GM21529 (cell line): ENCODE measurements around the gene ST8SIA4.

Source experiments
- ATAC-seq: cut with Tn5 transposase; IDR thresholded peaks from one replicate; pipeline ENCODE4 v1.9.1; 2021; ENCODE audit not compliant: unreplicated experiment

The ST8SIA4 gene

DNA sequence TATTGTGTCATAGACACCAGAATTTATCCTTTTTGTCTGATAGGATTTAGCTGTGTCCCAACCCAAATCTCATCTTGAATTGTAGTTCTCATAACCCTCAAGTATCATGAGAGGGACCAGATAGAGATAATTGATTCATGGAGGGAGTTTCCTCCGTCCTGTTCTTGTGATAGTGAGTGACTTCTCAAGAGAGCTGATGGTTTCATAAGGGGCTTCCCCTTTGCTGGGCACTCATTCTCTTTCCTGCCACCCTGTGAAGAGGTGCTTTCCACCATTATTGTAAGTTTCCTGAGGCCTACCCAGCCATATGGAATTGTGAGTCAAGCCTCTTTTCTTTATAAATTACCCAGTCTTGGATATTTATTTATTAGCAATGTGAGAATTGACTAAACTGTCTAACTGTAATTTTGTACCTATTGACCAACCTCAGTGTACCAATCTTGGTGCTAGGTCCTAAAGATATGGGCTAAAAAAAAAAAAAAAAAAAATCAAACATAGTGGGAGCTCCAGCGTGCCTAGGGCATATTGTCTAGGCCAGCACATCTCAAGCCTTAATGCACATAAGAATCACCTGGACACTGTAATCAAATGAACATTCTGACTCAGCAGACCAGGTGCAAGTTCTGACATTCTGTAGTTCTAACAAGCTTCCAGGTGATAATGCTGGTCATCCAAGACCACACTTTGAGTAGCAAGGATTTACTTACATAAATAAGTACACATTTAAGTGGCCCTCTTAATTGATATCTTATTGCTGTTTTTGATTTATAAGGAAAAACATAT, 30.5 kb downstream of the ST8SIA4 start:
- ATAC-seq = peak; percentile 52

DNA sequence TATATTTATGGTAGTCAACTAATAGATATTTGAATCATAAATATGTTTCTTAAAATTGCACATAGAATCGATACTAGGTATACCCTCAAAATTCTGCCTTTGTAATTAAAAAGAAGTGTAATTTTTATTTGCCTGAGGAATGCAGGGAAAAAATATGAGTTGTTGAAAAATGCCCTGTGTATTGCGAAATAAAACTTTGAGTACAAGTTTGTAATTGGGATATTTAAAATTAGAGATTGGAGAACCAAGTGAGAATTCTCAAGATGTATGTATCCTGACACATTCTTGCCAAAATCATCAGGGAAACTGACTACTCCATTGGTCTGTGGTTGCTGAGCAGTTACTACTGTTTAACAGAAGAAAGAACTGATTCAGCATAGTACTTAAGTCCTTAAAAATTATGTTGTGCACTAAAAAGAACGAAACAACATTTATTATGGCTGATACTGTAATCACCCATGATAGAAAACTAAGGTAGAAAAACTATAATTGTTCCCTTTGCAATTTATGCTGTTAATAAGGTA, 36.0 kb downstream of the ST8SIA4 start:
- no peak for ATAC-seq

GRCh38 chr5:100864931-100865330, 38.2 kb downstream of the ST8SIA4 start:
- no peak for ATAC-seq

DNA sequence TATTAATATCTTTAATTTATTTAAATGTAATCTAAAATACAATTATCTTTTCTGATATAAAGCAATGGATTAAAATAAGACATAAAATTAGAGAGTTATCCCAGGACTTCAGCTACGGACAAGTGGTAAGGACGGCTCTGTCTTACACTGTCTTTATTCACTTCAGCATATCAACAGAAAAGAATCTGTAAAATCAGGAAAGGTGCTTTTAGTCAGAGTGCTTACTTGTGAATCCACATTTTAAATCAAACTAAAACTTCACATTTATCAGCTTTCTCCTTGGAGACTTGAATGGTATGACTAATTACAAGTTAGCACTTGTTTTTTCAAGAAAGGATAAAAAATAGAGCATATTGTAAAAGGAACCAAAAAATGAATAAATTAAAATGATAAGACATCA, 39.3 kb downstream of the ST8SIA4 start:
- no peak for ATAC-seq

- no peak for ATAC-seq
Measured at GRCh38 chr5:100861148-100861547, 41.9 kb downstream of the ST8SIA4 start.

GRCh38 chr5:100860407-100860806, 42.7 kb downstream of the ST8SIA4 start:
- ATAC-seq = peak; percentile 47

- ATAC-seq = no peak
Measured at GRCh38 chr5:100858987-100859545, 44.0 kb downstream of the ST8SIA4 start.

DNA sequence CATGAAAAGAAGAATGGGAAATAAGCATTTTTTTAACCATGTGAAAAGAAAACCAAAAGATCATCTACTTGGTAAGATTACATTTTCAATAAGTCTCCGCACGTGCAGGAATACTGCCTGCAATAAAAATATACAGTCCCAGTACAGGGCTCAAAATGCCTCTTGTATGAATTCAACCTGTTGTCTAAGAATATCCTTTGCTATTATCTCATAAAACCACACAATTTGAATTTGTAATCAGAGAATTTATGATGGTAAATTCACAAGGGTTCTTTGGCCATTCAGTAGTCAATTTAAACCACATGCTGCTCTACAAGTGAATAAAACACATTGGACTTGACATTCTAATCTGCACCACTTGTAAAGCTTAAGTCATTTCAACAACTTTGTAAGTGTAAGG, 46.6 kb downstream of the ST8SIA4 start:
- ATAC-seq = no peak

GRCh38 chr5:100855937-100856430, 47.1 kb downstream of the ST8SIA4 start:
- ATAC-seq = no peak

- no peak for ATAC-seq
Measured at GRCh38 chr5:100855295-100855694, 47.8 kb downstream of the ST8SIA4 start.

GRCh38 chr5:100854591-100854990, 48.5 kb downstream of the ST8SIA4 start:
- ATAC-seq = no peak

GRCh38 chr5:100853582-100853981, 49.5 kb downstream of the ST8SIA4 start:
- no peak for ATAC-seq

- peak; percentile 92 for ATAC-seq
Measured at GRCh38 chr5:100852988-100853449, 50.1 kb downstream of the ST8SIA4 start.

GRCh38 chr5:100852051-100852450, 51.0 kb downstream of the ST8SIA4 start:
- ATAC-seq = no peak

DNA sequence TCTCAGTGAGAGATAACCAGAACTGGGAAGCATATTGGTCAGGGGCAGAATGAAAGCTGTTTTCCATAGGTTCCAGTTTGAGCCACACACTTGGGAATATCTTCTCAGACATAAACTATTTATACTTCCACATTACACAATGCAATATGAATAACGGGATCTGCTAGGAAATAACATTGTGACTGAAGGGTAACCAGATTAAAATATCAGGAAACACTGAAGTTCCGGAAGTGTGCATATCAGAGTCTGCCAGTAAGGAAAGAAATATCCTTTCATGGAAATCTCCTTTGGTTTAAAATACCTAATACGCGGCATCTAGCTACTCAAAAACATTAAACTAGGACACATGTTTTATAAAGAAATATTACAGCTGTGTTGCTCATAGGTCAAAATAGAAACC, 56.3 kb downstream of the ST8SIA4 start:
- ATAC-seq = no peak

DNA sequence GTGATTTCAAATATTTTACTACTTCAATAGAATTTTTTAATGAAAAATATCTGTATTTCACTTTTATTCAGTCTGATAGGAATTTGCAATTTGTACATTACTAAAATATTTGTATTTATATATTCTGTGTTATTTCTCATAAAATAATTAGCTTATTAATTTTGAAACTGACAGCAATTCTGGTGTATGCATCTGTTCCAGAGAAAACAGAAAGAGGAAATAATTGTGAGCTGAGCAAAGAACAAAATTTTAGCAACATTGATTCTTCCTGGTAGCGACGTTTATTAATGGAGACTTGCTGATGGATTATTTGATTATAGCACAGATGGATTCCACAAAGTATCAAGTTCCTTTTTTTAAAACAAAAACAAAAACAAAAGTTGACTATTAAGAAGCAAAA, 61.0 kb downstream of the ST8SIA4 start:
- ATAC-seq = no peak

DNA sequence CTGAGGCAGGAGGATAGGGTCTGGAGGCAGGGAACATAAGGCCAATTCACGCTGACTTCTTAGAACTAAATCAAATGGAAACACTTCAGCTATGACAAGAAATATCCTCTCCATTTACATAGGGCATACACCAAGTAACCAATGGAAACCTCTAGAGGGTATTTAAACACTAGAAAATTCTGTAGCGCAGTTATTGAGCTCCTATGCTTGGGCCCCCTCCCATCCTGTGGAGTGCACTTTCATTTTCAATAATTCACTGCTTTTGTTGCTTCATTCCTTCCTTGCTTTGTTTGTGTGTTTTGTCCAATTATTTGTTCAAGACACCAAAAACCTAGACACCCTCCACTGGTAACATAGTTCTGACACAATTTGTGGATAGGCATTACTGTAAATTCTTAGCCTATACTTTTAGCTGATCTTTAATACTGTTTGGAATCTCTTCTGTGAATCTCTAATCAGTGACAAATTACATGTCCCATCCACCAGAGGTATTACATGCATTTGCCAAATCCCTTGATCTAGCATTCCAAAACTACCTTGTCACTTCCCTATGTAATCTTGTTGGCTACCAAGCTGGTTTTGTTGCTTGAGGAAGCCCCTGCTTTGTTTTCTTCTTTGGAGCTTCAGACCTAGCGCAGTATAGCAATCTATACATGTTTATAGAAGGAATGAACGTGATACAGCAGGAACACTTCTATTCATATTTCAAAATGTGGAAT, 61.6 kb downstream of the ST8SIA4 start:
- peak; percentile 49 for ATAC-seq

DNA sequence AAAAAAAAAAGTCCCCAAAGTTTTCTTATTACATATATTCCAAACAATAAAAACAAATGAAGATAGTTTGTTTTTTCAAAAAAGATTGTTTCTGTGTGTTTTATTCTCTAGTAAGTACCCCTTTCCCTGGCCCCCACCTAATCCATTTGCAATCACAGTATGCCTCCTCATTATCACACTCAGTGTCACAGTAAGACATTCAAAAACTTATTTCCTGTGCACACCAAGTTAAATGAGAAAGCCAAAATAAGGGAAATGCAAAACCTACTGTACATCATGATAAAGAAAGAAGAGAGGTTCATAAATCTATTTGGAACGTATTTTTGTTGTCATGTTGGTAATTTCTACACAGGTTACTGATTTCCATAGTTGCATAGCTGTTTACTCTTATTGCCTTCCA, 62.3 kb downstream of the ST8SIA4 start:
- peak; percentile 34 for ATAC-seq

GRCh38 chr5:100840370-100840769, 62.7 kb downstream of the ST8SIA4 start:
- ATAC-seq = peak; percentile 76

GRCh38 chr5:100838048-100838473, 65.0 kb downstream of the ST8SIA4 start:
- ATAC-seq = peak; percentile 26

DNA sequence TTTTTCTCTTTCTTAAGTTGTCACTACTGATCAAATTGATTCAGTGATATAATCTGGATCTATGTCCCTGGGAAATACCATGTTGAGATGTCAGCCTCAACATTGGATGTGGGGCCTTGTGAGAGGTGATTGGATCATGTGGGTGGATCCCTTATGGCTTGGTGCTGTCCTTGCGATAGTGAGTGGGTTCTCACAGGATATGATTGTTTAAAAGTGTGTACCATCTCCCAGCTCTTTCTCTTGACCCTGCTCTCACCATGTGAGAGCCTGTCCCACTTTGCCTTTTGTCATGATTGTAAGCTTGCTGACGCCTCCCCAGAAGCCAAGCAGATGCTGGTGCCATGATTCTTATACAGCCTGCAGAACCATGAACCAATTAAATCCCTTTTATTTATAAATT, 68.6 kb downstream of the ST8SIA4 start:
- ATAC-seq = no peak
